Hematopoietic multipotent progenitor cell treated with erythropoietin and hydrocortisone succinate and interleukin-3 and kit ligand, for 15 days (in vitro differentiated cells): Measurements from ENCODE around the gene UBAP1L.
"Not testable (repeated sequence)": the region's sequence is repeated elsewhere in the genome, so short reads cannot be mapped to it uniquely, and the experiment has no call there.

Source experiments
- DNase-seq: peaks from one replicate; pipeline ENCODE4 v3.0.0-alpha.2; 2015; ENCODE audit warnings: low spot score

Gene UBAP1L

DNA sequence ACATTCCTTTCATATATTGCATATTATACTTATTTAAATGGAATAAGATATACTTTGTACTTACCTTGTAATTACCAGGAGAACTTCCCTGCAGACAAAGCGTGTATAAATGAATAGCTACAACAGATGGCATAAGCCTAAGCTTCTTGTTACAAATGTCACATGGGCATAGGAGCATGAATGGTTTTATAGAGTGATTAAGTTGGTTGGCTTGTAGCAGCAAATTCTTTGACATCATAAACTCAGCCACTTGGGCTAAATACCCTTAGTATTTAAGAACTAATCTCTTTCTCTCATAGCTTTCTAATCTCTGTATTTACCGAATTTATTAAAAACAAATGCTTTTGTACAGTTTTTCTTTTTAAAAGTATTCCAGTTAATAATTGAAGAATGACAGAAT is at the start of gene UBAP1L:
TSS of gene UBAP1L (minus strand) at position 115 of the 400 bp plus-strand sequence. CDS start 8,985 bp downstream, outside the sequence.
- DNase-seq, result no peak

DNA sequence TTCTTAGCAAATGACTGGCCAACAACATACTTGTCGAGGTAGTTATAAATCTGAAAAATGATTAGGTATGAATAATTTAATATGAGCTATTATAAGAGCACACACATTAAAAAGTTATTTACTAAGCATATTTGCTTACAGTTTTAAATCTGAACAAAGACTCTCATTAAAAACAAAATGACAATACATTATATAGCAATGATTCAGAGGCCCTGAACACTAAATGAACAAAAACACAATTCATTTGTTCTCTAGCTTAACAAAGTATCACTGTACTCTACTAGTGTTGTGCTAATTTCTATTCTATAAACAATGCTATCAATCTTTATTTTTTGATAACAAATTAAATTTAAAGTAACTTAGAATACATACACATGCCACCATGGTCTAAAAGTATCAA is 49.1 kb upstream of the UBAP1L start:
- no peak for DNase-seq

DNA sequence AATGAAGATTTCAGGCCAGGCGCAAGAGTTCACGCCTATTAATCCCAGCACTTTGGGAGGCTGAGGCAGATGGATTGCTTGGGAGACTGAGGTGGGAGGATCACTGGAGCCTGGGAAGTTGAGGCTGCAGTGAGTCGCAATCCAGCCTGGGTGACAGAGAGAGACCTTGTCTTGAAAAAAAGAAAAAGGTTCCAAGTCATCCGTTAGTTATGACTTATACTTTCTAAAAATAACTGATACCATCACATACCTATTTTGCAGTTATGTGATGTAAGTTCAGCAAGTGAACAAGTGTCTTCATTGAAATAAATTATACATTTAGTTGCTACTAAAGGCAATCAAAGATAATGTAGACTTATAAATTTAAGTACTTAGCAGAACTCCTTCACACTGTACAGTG is 48.0 kb upstream of the UBAP1L start:
- no peak for DNase-seq

DNA sequence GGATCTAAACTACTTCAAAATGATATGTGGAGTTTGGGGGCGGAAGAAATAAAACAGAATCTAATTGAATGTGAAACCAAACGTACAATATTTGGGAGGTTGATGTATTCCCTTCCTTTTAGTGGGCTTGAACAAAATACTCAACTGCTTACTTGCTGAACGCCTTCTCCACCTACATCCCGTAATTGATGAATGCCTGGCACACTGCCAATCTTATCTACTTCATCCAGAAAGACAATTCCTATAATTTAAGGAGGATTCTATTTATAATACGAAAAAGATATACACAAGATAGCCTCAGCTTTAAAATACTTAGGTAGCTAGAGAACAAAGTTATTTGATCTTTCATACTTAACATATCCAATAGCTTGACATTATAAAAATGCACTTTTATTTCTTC is 41.7 kb upstream of the UBAP1L start:
- no peak for DNase-seq

- DNase-seq, result no peak
Measured at GRCh38 chr15:65154720-65155119, 39.7 kb upstream of the UBAP1L start.

- no peak for DNase-seq
Measured at GRCh38 chr15:65147902-65148301, 32.9 kb upstream of the UBAP1L start.

DNA sequence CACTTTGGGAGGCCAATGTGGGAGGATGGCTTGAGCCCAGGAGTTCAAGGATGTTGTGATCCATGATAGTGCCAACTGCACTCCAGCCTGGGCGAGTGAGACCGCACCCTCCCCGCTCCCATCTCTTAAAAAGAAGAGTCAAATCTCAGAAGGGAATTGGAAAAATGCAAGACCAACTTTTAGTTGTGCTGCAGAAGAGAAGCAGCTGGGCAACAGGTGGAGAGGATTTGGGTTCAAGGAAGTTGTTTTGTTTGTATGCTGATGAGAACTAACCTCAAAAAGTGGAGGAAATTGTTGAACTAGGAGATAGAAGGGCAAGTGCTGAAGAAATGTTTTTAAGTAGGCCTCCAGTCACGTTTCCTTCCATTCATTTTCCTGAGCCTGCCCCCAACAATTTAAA is 31.4 kb upstream of the UBAP1L start:
- DNase-seq, result no peak

DNA sequence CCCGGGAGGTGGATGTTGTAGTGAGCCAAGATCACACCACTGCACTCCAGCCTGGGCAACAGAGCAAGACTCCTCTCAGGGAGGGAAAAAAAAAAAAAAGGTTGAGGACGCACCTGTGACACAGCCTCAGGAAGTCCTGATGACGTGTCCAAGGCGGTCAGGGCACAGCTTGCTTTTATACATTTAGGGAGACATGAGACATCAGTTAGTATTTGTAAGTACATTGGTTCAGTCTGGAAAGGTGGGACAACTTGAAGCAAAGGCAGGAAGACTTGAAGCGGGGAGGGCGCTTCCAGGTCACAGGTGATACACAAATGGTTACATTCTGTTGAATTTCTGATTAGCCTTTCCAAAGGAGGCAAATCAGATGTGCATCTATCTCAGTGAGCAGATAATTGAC is 23.6 kb upstream of the UBAP1L start:
- not testable (repeated sequence) for DNase-seq

GRCh38 chr15:65137893-65138292 is 22.9 kb upstream of the UBAP1L start:
- DNase-seq, result not testable (repeated sequence)

DNA sequence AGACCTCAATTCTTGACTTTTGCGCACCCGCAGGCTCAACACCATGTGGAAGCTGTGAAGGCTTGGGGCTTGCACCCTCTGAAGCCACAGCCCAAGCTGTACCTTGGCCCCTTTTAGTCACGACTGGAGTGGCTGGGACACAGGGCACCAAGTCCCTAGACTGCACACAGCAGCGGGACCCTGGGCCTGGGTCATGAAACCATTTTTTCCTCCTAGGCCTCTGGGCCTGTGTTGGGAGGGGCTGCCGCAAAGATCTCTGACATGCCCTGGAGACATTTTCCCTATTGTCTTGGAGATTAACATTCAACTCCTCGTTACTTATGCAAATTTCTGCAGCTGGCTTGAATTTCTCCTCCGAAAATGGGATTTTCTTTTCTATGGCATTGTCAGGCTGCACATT is 22.1 kb upstream of the UBAP1L start:
- DNase-seq, result not testable (repeated sequence)

GRCh38 chr15:65134538-65134937 is 19.5 kb upstream of the UBAP1L start:
- no peak for DNase-seq

DNA sequence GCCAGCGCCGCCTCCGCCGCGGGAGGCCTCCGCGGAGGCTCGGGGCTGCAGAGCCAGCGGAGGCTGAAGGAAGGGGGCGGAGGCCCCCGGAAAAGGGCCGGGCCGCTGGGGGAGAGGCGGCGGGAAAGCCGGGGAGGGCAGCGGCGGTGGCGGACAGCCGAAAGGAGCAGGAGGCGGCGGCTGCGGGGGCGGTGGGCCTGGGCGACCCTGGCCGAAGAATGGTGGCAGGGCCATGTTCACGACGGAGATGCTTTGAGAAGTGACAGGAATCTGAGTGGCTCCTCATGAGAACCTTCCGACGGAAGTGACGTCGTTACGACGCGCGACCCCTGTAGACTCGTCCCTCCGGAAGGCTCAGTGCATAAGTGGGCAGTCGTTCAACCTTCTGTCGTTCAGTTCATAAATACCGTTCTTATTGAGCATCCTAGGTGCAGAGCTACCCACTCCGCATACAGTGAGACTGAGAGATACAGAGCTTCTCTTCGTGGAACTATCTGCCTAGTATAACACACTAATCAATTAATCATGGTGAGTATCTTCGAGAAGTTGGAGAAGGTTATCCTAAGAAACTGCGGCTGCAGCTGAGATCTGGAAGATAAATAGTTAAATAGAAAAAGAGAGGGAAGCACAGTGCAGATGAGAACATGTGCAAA is 18.7 kb upstream of the UBAP1L start, which contains the start of gene PDCD7:
TSS of gene PDCD7 (minus strand) at position 261 of the 653 bp plus-strand sequence. CDS start at position 234, 27 bp downstream.
- peak; percentile 83 for DNase-seq

DNA sequence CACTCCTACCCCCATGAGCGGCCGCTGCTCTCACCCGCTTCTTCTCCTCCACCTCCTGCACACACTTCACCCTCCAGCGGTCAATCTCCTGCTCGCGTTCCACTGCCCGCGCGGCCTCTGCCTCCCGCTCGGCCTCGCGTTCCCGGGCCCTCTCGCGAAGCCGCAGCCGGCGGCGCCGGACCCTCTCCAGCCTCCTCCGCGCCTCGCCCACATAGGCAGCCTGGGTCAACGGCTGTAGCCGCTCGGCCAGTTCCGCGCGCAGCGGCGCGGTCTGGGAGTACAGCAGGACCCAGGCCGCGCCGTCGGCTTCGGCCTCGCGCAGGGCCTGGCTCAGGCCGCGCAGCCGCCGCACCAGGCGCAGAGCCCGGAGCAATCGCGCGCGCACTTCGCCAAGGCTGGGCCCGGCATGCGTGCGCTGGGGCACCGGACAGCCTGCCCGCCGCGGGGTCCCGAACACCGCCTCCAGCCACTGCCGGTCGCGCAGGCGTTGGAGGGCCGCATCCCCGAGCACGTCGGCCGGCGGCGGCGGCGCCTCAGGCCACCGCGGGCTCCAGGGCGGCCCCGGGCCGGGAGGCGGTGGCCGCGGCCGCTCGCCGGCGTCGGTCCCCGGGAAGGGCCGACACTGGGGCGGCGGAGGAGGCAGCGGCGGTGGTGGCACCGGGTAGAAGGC is 18.0 kb upstream of the UBAP1L start:
- peak; percentile 11 for DNase-seq

- no peak for DNase-seq
Measured at GRCh38 chr15:65130941-65131340, 15.9 kb upstream of the UBAP1L start.

GRCh38 chr15:65115542-65115941 is 542 bp upstream of the UBAP1L start:
- no peak for DNase-seq

DNA sequence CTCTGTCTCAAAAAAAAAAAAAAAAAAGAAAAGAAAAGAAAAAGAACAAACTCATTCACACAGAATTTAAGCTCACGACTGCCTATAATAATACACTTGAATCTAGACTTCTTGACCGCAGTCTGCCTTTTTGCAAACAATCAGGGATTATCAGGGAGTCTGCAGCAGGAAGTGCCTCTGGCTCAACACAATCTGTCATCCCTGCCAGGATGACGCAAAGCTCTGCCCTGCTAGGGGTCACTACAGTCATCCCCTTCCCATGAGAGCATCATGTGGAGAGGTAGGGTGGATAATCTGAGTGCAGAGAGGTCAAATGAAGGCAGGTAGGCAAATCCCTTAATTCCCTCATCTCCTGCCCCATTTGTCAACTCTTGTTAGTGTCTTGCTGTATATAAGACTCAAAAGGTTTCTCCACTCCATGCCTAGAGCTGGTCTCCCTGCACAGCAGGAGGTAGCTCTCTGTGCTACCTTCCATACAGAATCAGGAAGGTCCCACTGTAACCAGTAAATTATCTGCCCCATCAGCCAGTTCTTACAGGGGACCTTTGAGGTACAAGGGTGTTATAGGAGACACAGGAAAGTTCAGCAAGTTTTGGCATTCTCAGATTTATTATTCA is 4.2 kb downstream of the UBAP1L start:
- no peak for DNase-seq

GRCh38 chr15:65106011-65106590 is 8.9 kb downstream of the UBAP1L start:
- DNase-seq, result no peak

GRCh38 chr15:65105038-65105437 is 10.0 kb downstream of the UBAP1L start:
- DNase-seq, result no peak

DNA sequence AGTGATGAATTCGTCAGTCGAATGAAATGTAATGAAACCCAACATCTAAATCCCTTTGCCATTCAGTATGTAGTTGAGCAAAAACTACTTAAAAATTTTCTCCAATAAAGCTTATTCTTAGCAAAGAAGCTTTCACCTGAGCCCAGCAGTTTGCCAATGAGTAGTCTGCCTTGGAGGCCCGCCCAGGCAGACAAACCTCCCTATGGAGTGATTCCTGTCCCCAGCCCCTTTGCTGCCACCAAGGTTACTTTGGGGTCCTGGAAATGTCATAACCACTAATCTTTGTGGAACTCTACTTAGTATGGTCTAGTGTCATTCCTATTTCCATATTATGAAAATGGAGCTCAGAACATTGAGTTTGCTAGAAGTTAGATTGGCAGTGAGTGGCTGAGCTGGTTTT is 12.1 kb downstream of the UBAP1L start:
- DNase-seq, result no peak

GRCh38 chr15:65101891-65102708 is 12.9 kb downstream of the UBAP1L start:
- DNase-seq, result no peak

- DNase-seq, result peak; percentile 43
Measured at GRCh38 chr15:65101411-65101890, 13.5 kb downstream of the UBAP1L start.

DNA sequence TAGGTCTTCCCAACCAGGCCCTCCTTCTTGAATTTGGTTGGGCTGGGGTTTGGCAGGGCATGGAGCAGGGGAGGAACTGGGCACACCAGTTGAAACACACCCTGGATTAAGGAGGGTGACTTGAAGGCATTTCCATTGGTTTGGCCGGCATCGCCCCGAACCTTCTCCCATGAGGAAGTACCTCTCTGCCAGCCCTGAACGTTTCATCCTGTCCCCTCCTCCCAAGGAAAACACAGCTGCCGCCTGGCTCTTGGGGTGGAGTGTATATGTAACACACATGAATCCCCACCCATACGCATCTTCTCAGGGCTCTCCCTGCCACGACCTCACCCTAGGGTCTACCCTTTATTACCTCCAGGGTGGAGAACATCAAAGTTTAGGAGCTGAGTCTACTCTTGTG is 14.6 kb downstream of the UBAP1L start:
- no peak for DNase-seq
